H1 (cell line): ENCODE measurements around the gene KRTAP29-1. TPM values are rescaled to one million over a fixed set of nuclear protein-coding genes. Genes with fewer than 3 reads are reported as not detected.

ENCODE experiments used
- CTCF ChIA-PET: fragments of 300-600 bp; sonication (Branson Sonifier 250); formaldehyde crosslinking; loops from one replicate; lab custom pipeline; 2021; ENCODE audit not compliant: partially characterized antibody; lab: Charles Lee
- POLR2A ChIA-PET: fragments of 300-600 bp; sonication (Branson Sonifier 250); formaldehyde crosslinking; loops from one replicate; lab custom pipeline; 2021; ENCODE audit warnings: inconsistent platforms; ENCODE audit not compliant: partially characterized antibody; lab: Charles Lee
- DNase-seq, 2 experiments: peaks; one replicate each; pipeline versions ENCODE4 v3.0.0 to v3.0.0-alpha.2; 2010 to 2022; ENCODE audit warnings: low spot score in 2 of 2, low read depth in 1 of 2, mixed read lengths in 1 of 2
- FAIRE-seq: peaks from 2 replicates; lab custom pipeline; 2011; peaks lifted over from hg19 to GRCh38; lab: Jason Lieb, UNC
- H2AFZ ChIP-seq: 2 replicates; pipeline ENCODE4 v1.8.1; 2012; ENCODE audit warnings: low read length, inconsistent platforms
- H2AK5ac ChIP-seq: 2 replicates; pipeline ENCODE4 v1.6.1; 2013; ENCODE audit warnings: low read depth, low read length
- H2BK120ac ChIP-seq: replicated peaks from 2 replicates; pipeline ENCODE3; 2013; ENCODE audit warnings: low read depth, low read length, inconsistent platforms
- H2BK12ac ChIP-seq: 2 replicates; pipeline ENCODE4 v1.6.1; 2013; ENCODE audit warnings: low read depth, low read length
- H2BK15ac ChIP-seq: 2 replicates; pipeline ENCODE4 v1.6.1; 2013; ENCODE audit warnings: low read length
- H2BK20ac ChIP-seq: 2 replicates; pipeline ENCODE4 v1.6.1; 2013; ENCODE audit warnings: low read length
- H2BK5ac ChIP-seq: 2 replicates; pipeline ENCODE4 v1.6.1; 2013; ENCODE audit warnings: low read depth, low read length
- H3K14ac ChIP-seq: 2 replicates; pipeline ENCODE4 v1.6.1; 2013; ENCODE audit warnings: inconsistent platforms; ENCODE audit not compliant: insufficient read length
- H3K18ac ChIP-seq: 2 replicates; pipeline ENCODE4 v1.6.1; 2013; ENCODE audit warnings: low read length; ENCODE audit errors: extremely low read depth
- H3K23ac ChIP-seq: 2 replicates; pipeline ENCODE4 v1.6.1; 2013; ENCODE audit warnings: inconsistent platforms; ENCODE audit not compliant: insufficient read length
- H3K23me2 ChIP-seq: 2 replicates; pipeline ENCODE4 v1.6.1; 2013; ENCODE audit warnings: low read depth, low read length
- H3K27ac ChIP-seq: 2 replicates; pipeline ENCODE4 v1.6.1; 2011; ENCODE audit warnings: low read depth, low read length, inconsistent platforms
- H3K27me3 ChIP-seq, 4 experiments: replicated peaks in 1 of 4; 1 replicate in 1 of 4; 2 replicates in 3 of 4; pipeline versions ENCODE4 v1.6.1 to v1.8.1; 2011 to 2013; ENCODE audit warnings: low read length in 3 of 4, mild to moderate bottlenecking in 3 of 4, inconsistent platforms in 2 of 4, mixed read lengths in 2 of 4, moderate library complexity in 1 of 4; ENCODE audit not compliant: control insufficient read depth in 3 of 4, insufficient read depth in 3 of 4; ENCODE audit errors: extremely low read depth in 1 of 4
- H3K36me3 ChIP-seq, 4 experiments: 2 replicates each; pipeline versions ENCODE4 v1.6.1 to v1.8.1; 2011 to 2013; ENCODE audit warnings: mild to moderate bottlenecking in 4 of 4, low read length in 3 of 4, moderate library complexity in 2 of 4, control low read depth in 1 of 4, inconsistent platforms in 1 of 4; ENCODE audit not compliant: insufficient read depth in 4 of 4, control insufficient read depth in 2 of 4
- H3K4ac ChIP-seq: replicated peaks from 2 replicates; pipeline ENCODE3; 2013; ENCODE audit warnings: low read length, low read depth, mixed read lengths, inconsistent platforms; ENCODE audit not compliant: insufficient read length
- H3K4me1 ChIP-seq, 4 experiments: replicated peaks in 1 of 4; 1 replicate in 1 of 4; 2 replicates in 3 of 4; pipeline versions ENCODE4 v1.6.1 to v1.8.1; 2011 to 2013; ENCODE audit warnings: low read length in 3 of 4, inconsistent platforms in 2 of 4, mixed read lengths in 1 of 4; ENCODE audit not compliant: insufficient read depth in 4 of 4, control insufficient read depth in 3 of 4
- H3K4me2 ChIP-seq, 2 experiments: 2 replicates each; pipeline versions ENCODE4 v1.6.1 to v1.8.1; 2011 to 2013; ENCODE audit warnings: low read depth in 2 of 2, low read length in 2 of 2, control low read depth in 1 of 2, inconsistent platforms in 1 of 2, mild to moderate bottlenecking in 1 of 2; ENCODE audit not compliant: insufficient read depth in 1 of 2
- H3K4me3 ChIP-seq, 4 experiments: fragments of 200-600, 300-600 bp in 1 of 4; sonication (generic), shearing (Covaris generic), sonication (Bioruptor Twin) in 1 of 4; 2 replicates each; pipeline versions ENCODE4 v1.5.1 to v1.8.1; 2011 to 2016; ENCODE audit warnings: low read length in 4 of 4, low read depth in 3 of 4, control low read depth in 2 of 4, inconsistent platforms in 2 of 4, mild to moderate bottlenecking in 2 of 4, mixed read lengths in 1 of 4, moderate library complexity in 1 of 4; ENCODE audit not compliant: insufficient read depth in 2 of 4; ENCODE audit errors: extremely low read depth in 1 of 4
- H3K56ac ChIP-seq: replicated peaks from 2 replicates; pipeline ENCODE3; 2013; ENCODE audit warnings: low read depth, mild to moderate bottlenecking, mixed read lengths, low read length, inconsistent platforms; ENCODE audit not compliant: insufficient read length
- H3K79me1 ChIP-seq: 2 replicates; pipeline ENCODE4 v1.6.1; 2013; ENCODE audit warnings: low read depth, low read length, control low read depth
- H3K79me2 ChIP-seq, 2 experiments: 2 replicates each; pipeline versions ENCODE4 v1.6.1 to v1.8.1; 2012 to 2013; ENCODE audit warnings: low read length in 2 of 2, mild to moderate bottlenecking in 2 of 2, inconsistent platforms in 1 of 2; ENCODE audit not compliant: insufficient read depth in 2 of 2, control insufficient read depth in 1 of 2
- H3K9ac ChIP-seq, 4 experiments: replicated peaks in 1 of 4; 1 replicate in 1 of 4; 2 replicates in 3 of 4; pipeline versions ENCODE4 v1.6.1 to v1.8.1; 2011 to 2013; ENCODE audit warnings: low read depth in 3 of 4, low read length in 3 of 4, control low read depth in 2 of 4, mild to moderate bottlenecking in 2 of 4, moderate library complexity in 2 of 4, inconsistent platforms in 1 of 4; ENCODE audit errors: extremely low read depth in 1 of 4
- H3K9me3 ChIP-seq, 2 experiments: 2 replicates each; pipeline versions ENCODE4 v1.6.1 to v1.8.1; 2012 to 2013; ENCODE audit warnings: mild to moderate bottlenecking in 2 of 2, moderate library complexity in 2 of 2, control low read depth in 1 of 2, inconsistent platforms in 1 of 2, low read depth in 1 of 2, low read length in 1 of 2, mixed read lengths in 1 of 2; ENCODE audit not compliant: insufficient read depth in 2 of 2
- H4K20me1 ChIP-seq, 2 experiments: replicated peaks in 1 of 2; 2 replicates each; pipeline versions ENCODE3 to v1.8.1; 2011 to 2013; ENCODE audit warnings: inconsistent platforms in 2 of 2, low read length in 2 of 2, mild to moderate bottlenecking in 1 of 2; ENCODE audit not compliant: insufficient read depth in 2 of 2, control insufficient read depth in 1 of 2
- H4K5ac ChIP-seq: 2 replicates; pipeline ENCODE4 v1.6.1; 2013; ENCODE audit warnings: low read length, low read depth, mixed read lengths, inconsistent platforms; ENCODE audit not compliant: insufficient read length
- H4K8ac ChIP-seq: 2 replicates; pipeline ENCODE4 v1.8.0; 2013; ENCODE audit warnings: mild to moderate bottlenecking, moderate library complexity, low read length, inconsistent platforms; ENCODE audit not compliant: insufficient read depth; ENCODE audit errors: extremely low read depth
- H4K91ac ChIP-seq: replicated peaks from 2 replicates; pipeline ENCODE3; 2013; ENCODE audit warnings: low read length, mixed read lengths, inconsistent platforms; ENCODE audit not compliant: insufficient read length
- BCL11A ChIP-seq, 2 experiments: IDR thresholded peaks; one replicate each; pipeline ENCODE4 v1.6.1; 2011; ENCODE audit warnings: low read depth in 2 of 2, low read length in 2 of 2, mild to moderate bottlenecking in 2 of 2
- BRCA1 ChIP-seq: IDR thresholded peaks from 2 replicates; pipeline ENCODE4 v1.6.1; 2012; ENCODE audit warnings: low read depth, low read length, improper control_type of control experiment
- CBX8 ChIP-seq: fragments of 300-800, 300-1000 bp; sonication (generic); IDR thresholded peaks from 2 replicates; pipeline ENCODE4 v1.7.1; 2016; ENCODE audit warnings: low read depth, low read length, borderline replicate concordance
- CHD2 ChIP-seq: IDR thresholded peaks from 2 replicates; pipeline ENCODE4 v1.6.1; 2012; ENCODE audit warnings: low read length, improper control_type of control experiment
- EZH2 ChIP-seq: fragments of 200-600 bp; sonication (generic); IDR thresholded peaks from 2 replicates; pipeline ENCODE4 v1.7.1; 2012; ENCODE audit warnings: low read depth, mild to moderate bottlenecking, moderate library complexity, low read length, inconsistent platforms; ENCODE audit not compliant: severe bottlenecking
- JUN ChIP-seq: IDR thresholded peaks from 2 replicates; pipeline ENCODE4 v1.6.1; 2011; ENCODE audit warnings: low read depth, mild to moderate bottlenecking, improper control_type of control experiment, low read length
- NANOG ChIP-seq: IDR thresholded peaks from 2 replicates; pipeline ENCODE4 v1.6.1; 2011; ENCODE audit warnings: low read length, low read depth, mild to moderate bottlenecking, inconsistent platforms; ENCODE audit not compliant: insufficient read depth, poor library complexity, severe bottlenecking
- WGBS, 2 experiments: shearing (Covaris generic) in 1 of 2; methylation state at CpG; one replicate each; pipeline versions ENCODE4 v1.1.6 to v1.1.7; 2013 to 2015; ENCODE audit warnings: low lambda C conversion rate in 2 of 2, mixed read lengths in 2 of 2, inconsistent platforms in 1 of 2, low coverage in 1 of 2, missing lambda C conversion rate in 1 of 2; ENCODE audit not compliant: insufficient replicate concordance in 2 of 2, insufficient coverage in 1 of 2, insufficient read length in 1 of 2; ENCODE audit errors: extremely low coverage in 1 of 2, missing lambda C conversion rate in 1 of 2; 5-methylcytosine and 5-hydroxymethylcytosine counted together
- polyA plus RNA-seq, 7 experiments: library from polyadenylated mRNA; depleted of rRNA in 3 of 7; stranded (reverse) in 5 of 7; unstranded in 2 of 7; fragments of >200 nt in 5 of 7; fragments of 200-250 nt in 2 of 7; gene quantifications; 1 replicate in 5 of 7; 2 replicates in 1 of 7; 4 replicates in 1 of 7; pipeline versions ENCODE4 v1.2.1 to v1.2.3, GENCODE V29; 2011 to 2013; ENCODE audit warnings: missing spikeins in 2 of 7, mixed read lengths in 2 of 7
- total RNA-seq: library from RNA; stranded (reverse); fragmentation: NEBNext Ultra II Directional; extraction: Animal tissue kit (Norgen Biotek cat#: 25700); gene quantifications from 2 replicates; pipeline ENCODE4 v1.2.1, GENCODE V29; 2021
- TF ChIP-seq, protein P1 (sequence below): IDR thresholded peaks from 2 replicates; pipeline ENCODE4 v1.6.1; 2011; ENCODE audit warnings: low read depth, mild to moderate bottlenecking, low read length; ENCODE audit not compliant: insufficient read depth

Gene KRTAP29-1
- total and polyA plus RNA-seq, 2 of the 8 experiments (the other 6 are each of a cell fraction or from before 2014, with no cell fraction given) = not detected

DNA sequence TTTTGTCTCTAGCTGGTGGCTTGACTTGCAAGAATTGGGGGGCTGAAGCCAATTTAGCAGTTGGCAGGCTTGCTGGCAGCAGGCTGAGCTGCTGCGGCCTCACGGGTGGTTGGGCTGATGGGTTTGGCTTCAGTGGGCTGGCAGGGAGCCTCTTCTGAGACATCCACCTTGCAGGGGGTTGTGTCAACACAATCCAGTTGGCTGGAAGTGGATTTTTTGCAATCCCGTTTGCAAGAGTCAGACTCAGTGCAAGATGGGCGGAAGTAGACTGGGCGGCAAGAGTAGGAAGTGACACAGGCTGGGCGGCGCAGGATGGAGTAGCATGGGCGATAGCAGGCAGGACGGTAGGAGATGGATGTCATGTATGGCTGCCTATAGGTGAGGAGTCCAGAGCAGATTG, 5.0 kb upstream of the KRTAP29-1 start:
- H3K56ac ChIP-seq = no peak overlapping the region
- no peak overlapping the region for H3K27ac ChIP-seq
- no peak overlapping the region for H3K14ac ChIP-seq
- ChIA-PET CTCF (interaction anchor here (0.9 to 1.3 kb wide), 2 partner anchors 14 to 16 kb away, joined by 3 read pairs; no protein-coding TSS in a partner anchor), POLR2A (no interaction called here)
- no peak overlapping the region for H3K18ac ChIP-seq
- no peak overlapping the region for H3K23ac ChIP-seq
- H3K27me3 ChIP-seq = no peaks in the 10 kb centered on the region; a peak in 2 of 7 replicates
- H4K20me1 ChIP-seq = no peaks in the 10 kb centered on the region
- H2BK12ac ChIP-seq = no peak overlapping the region
- no peak overlapping the region for H3K4me3 ChIP-seq
- H3K4ac ChIP-seq = no peak overlapping the region
- H2BK5ac ChIP-seq = no peak overlapping the region
- no peak overlapping the region for H3K4me2 ChIP-seq
- H3K23me2 ChIP-seq = no peaks in the 10 kb centered on the region; the same call in 1 of the 2 replicates
- H2BK20ac ChIP-seq = no peak overlapping the region
- H3K79me2 ChIP-seq = no peaks in the 10 kb centered on the region
- H2BK15ac ChIP-seq = no peak overlapping the region
- no peak overlapping the region for H2BK120ac ChIP-seq
- no peak overlapping the region; the same call in 1 of the 2 replicates for H4K8ac ChIP-seq
- no peak overlapping the region for H4K91ac ChIP-seq
- no peak overlapping the region for H2AK5ac ChIP-seq
- H3K4me1 ChIP-seq = no peaks in the 10 kb centered on the region; a peak in 2 of 7 replicates
- 94% methylated on average over 9 of the region's 9 CpGs; no CpG with 5 or more reads in 1 of the 2 experiments for WGBS, 2 experiments
- no peaks in the 10 kb centered on the region for H3K79me1 ChIP-seq
- FAIRE-seq (no peak), DNase-seq (no peak)
- TF ChIP-seq CHD2 = no peak
- no peak for TF ChIP-seq NANOG
- no peak for TF ChIP-seq JUN
- TF ChIP-seq CBX8 = no peak
- no peak for TF ChIP-seq BCL11A (IDR thresholded peaks at IDR 0.05; ENCODE audit: low read depth in 2 of 2, low read length in 2 of 2)
- TF ChIP-seq EZH2 = no peak
- no peak for TF ChIP-seq BRCA1
- TF ChIP-seq, protein P1, sequence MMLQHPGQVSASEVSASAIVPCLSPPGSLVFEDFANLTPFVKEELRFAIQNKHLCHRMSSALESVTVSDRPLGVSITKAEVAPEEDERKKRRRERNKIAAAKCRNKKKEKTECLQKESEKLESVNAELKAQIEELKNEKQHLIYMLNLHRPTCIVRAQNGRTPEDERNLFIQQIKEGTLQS = no peak
- no peaks in the 10 kb centered on the region for H3K9me3 ChIP-seq
- no peak overlapping the region; the same call in 1 of the 2 replicates for H2AFZ ChIP-seq
- no peak overlapping the region for H4K5ac ChIP-seq
- H3K36me3 ChIP-seq = no peaks in the 10 kb centered on the region
- no peak overlapping the region for H3K9ac ChIP-seq
